Measurements from ENCODE around the gene TRPV4.
A peak's percentile ranks its signal among the peaks of the same experiment; 100 is the strongest.

TRPV4 gene

DNA sequence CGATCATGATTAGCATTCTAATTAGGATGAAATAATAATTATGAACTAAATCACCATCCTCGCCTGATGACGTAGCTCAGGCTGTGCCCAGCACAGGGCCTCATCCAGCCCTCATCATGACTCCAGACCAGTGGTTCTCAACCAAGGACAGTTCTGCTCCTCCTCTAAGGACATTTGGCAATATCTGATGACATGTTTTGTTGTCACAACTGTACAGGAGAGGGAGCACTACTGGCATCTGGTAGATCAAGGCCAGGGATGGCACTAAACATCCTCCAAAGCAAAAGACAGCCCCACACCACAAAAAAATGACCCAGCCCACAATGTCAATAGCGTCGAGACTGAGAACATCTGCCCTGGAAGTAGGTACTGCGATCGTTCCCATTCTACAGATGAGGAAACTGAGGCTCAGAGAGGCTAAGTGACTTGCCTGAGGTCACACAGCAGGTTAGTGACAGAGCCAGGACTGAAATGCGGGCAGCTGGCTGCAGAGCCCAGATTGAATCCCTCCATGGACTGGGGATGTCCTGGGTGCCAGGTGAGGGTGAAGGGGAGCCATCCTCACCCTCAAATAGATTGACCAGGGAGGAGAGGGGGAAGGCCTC is 15.5 kb downstream of the TRPV4 start:
- no peak overlapping the region for H3K27ac ChIP-seq
- TF ChIP-seq, protein P1, sequence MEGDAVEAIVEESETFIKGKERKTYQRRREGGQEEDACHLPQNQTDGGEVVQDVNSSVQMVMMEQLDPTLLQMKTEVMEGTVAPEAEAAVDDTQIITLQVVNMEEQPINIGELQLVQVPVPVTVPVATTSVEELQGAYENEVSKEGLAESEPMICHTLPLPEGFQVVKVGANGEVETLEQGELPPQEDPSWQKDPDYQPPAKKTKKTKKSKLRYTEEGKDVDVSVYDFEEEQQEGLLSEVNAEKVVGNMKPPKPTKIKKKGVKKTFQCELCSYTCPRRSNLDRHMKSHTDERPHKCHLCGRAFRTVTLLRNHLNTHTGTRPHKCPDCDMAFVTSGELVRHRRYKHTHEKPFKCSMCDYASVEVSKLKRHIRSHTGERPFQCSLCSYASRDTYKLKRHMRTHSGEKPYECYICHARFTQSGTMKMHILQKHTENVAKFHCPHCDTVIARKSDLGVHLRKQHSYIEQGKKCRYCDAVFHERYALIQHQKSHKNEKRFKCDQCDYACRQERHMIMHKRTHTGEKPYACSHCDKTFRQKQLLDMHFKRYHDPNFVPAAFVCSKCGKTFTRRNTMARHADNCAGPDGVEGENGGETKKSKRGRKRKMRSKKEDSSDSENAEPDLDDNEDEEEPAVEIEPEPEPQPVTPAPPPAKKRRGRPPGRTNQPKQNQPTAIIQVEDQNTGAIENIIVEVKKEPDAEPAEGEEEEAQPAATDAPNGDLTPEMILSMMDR (conservative IDR thresholded peaks at IDR 0.05): no peak

DNA sequence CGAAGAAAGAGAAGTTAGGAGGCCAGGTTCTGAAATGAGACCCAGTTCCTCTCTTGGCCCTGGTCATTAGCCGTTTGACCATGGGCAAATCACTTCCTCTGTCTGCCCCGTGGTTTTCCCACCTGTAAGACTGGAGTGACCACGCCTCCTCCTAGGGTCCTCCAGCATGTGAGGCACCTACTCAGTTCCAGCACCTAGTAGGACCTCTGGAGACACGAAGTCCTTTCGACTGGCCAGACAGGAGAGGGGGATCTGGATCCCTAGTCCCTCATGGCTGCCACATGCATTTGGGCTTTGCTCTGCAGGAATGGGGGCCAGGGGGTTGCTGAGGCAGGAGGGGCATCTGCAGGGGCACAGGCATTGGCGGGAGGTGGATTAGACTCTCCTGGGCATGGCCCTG is 16.3 kb downstream of the TRPV4 start:
- TF ChIP-seq, protein P1 (conservative IDR thresholded peaks at IDR 0.05): no peak
- no peak overlapping the region for H3K27ac ChIP-seq

DNA sequence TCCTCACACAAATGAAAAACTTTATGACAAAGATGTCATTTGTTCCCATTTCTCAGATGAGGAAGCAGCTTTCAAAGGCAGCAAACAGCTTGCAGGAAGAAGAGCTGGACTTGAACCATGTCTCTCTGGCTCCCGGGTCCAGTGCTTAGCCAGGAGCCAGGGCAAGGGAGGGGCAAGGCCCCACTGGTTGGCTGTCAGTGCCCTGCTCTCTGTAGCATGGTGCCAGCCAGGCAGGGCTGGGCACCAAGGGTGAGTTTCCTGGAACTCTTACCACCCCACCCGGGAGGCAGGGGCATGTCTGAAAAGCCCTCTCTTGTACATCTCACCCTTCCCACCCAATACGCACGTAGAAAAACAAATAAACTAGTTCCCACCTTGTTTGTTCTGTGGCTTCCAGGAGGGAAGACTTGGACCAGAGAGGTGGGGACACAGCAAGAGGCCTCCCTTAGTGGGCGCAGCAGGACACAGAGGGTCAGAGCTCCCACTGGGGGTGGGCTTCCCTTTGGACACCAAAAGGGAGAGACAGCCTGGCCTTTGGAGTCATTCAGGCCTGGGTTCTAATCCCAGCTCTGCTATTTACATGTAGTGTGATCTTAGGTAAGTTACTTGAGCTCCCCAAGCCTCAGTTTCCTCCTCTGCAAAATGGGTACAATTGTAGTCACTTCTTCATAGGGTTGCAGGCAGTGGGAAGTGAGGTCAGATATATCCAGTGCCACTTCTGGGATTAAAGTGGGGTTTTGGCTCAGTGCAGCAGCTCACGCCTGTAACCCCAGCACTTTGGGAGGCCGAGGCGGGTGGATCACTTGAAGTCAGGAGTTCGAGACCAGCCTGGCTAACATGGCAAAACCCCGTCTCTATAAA is 17.2 kb downstream of the TRPV4 start:
- H3K27ac ChIP-seq: no peak overlapping the region
- TF ChIP-seq, protein P1 (conservative IDR thresholded peaks at IDR 0.05): no peak

DNA sequence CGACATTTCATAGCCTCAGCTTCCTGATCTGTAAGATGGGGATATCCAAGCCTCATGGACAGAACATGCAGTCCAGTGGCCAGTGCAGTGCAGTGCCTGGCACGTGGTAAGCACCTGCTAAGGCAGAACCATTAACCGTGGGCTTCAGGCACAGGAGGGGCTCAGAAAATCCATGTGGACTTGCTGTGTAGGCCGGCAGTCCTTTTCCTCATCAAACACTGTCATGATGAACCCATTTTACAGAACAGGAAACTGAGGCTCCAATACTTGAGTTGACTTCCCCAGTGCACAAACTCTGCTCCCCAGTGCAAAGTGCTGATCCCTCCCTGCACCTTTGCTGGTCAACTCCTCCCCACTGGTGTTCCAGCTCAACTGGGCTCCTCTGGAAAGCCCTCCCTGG is 18.0 kb downstream of the TRPV4 start:
- no peak overlapping the region for H3K27ac ChIP-seq
- TF ChIP-seq, protein P1 (conservative IDR thresholded peaks at IDR 0.05): no peak

DNA sequence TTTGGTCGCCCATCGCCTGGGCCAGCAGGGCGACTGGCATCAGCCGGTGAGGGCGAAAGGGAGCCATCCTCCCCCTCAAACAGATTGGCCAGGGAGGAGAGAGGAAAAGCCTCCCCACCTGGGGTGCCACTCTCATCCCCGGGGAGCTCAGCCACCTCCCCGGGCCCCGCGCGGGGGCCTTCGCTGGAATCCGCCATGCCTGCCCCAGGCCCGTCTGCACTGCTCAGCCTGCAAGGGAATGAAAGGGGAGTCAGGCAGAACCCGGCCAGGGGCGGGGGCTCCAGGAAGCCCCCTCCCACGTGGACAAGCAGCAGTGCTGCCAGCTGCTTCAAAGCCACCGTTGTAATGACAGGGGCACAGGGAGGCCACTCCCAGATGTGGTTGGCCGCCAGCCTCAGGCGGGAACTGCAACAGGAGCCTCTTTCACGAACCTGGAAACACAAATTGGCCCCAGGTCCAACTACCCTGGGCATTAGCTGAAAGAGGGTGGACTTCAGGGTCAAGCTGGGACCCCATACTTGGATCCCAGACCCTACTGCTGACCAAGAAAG is 18.5 kb downstream of the TRPV4 start:
- TF ChIP-seq, protein P1 (conservative IDR thresholded peaks at IDR 0.05): no peak
- no peak overlapping the region for H3K27ac ChIP-seq

DNA sequence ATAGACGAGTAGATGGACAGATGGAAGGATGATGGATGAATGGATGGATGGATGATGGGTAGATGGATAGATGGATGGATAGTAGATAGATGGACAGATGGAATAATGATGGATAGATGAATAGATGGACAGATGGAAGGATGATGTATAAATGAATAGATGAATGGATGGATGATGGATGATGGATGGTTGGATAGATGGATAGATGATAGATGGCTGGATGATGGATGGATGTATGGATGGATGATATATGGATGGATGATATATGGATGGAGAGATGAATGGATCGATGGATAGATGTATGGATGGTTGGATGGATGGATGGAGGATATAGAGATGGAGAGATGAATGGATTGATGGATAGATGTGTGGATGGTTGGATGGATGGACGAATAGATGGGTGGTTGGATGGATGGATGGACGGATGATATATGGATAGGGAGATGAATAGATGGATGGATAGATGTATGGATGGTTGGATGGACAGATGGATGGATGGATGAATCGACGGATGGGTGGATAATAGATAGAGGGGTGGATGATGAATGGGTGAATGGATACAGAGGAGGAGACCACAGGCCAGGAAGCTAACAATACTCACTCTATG is 19.3 kb downstream of the TRPV4 start:
- H3K27ac ChIP-seq: no peak overlapping the region
- TF ChIP-seq, protein P1 (conservative IDR thresholded peaks at IDR 0.05): no peak

DNA sequence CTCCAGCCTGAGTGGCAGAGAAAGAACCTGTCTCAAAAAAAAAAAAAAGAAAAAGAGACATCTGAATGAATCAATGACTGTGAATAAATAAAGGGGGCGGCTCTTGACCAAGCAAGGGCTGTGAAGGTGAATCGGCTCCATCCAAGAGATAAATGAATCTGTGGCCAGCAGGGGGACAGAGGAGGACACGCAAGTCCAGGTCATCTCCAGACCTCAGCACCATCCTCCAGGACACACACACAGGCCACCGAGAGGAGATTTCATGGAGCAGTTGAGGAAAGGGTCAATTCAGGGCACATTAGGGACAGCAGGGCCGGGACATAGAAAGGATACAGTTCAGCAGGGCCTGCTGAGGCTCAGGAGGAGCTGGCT is 21.6 kb downstream of the TRPV4 start:
- H3K27ac ChIP-seq: no peak overlapping the region
- TF ChIP-seq, protein P1 (conservative IDR thresholded peaks at IDR 0.05): peak; percentile 41
